HG02870 (cell line): ENCODE results near the gene DOCK8.

Experiments used
- ATAC-seq: cut with Tn5 transposase; IDR thresholded peaks from one replicate; pipeline ENCODE4 v1.9.1; 2021; ENCODE audit warnings: mild to moderate bottlenecking, moderate library complexity; ENCODE audit not compliant: unreplicated experiment

DOCK8 gene

GRCh38 chr9:304106-304505, 89.4 kb downstream of the DOCK8 start:
- ATAC-seq, result no peak

GRCh38 chr9:304519-305185, 90.0 kb downstream of the DOCK8 start:
- ATAC-seq, result no peak

- ATAC-seq, result no peak
Observed at GRCh38 chr9:306907-307306, 92.2 kb downstream of the DOCK8 start.

- no peak for ATAC-seq
Observed at GRCh38 chr9:311841-312240, 97.2 kb downstream of the DOCK8 start.

GRCh38 chr9:312596-313320, 98.1 kb downstream of the DOCK8 start:
- no peak for ATAC-seq

GRCh38 chr9:316382-316965, 101.8 kb downstream of the DOCK8 start:
- ATAC-seq, result no peak

GRCh38 chr9:318646-319045, 104.0 kb downstream of the DOCK8 start:
- no peak for ATAC-seq

GRCh38 chr9:324971-325370, 110.3 kb downstream of the DOCK8 start:
- no peak for ATAC-seq

GRCh38 chr9:326667-327066, 112.0 kb downstream of the DOCK8 start:
- no peak for ATAC-seq

- no peak for ATAC-seq
Observed at GRCh38 chr9:328453-328852, 113.8 kb downstream of the DOCK8 start.

- ATAC-seq, result no peak
Observed at GRCh38 chr9:331197-331596, 116.5 kb downstream of the DOCK8 start.

GRCh38 chr9:335373-335772, 120.7 kb downstream of the DOCK8 start:
- ATAC-seq, result no peak

GRCh38 chr9:336039-336438, 121.4 kb downstream of the DOCK8 start:
- ATAC-seq, result no peak

- no peak for ATAC-seq
Observed at GRCh38 chr9:338602-339001, 123.9 kb downstream of the DOCK8 start.

- ATAC-seq, result no peak
Observed at GRCh38 chr9:341634-342421, 127.2 kb downstream of the DOCK8 start.

- no peak for ATAC-seq
Observed at GRCh38 chr9:343773-344172, 129.1 kb downstream of the DOCK8 start.

GRCh38 chr9:346111-346571, 131.5 kb downstream of the DOCK8 start:
- no peak for ATAC-seq

GRCh38 chr9:347667-348292, 133.1 kb downstream of the DOCK8 start:
- ATAC-seq, result no peak

- no peak for ATAC-seq
Observed at GRCh38 chr9:350384-350783, 135.7 kb downstream of the DOCK8 start.

- no peak for ATAC-seq
Observed at GRCh38 chr9:351916-352315, 137.3 kb downstream of the DOCK8 start.

GRCh38 chr9:353077-353476, 138.4 kb downstream of the DOCK8 start:
- no peak for ATAC-seq
